Measurements from ENCODE around the gene ROR2.
"Not testable (repeated sequence)": the region's sequence is repeated elsewhere in the genome, so short reads cannot be mapped to it uniquely, and the experiment has no call there.

Gene ROR2
- total RNA-seq, result 0.09 to 0.54 (median 0.30) reads per million in 4 experiments

- DNase-seq, result no peak
Observed at GRCh38 chr9:91949946-91950664, at the start of gene ROR2. ROR2 (minus strand) TSS chr9:91950228.

GRCh38 chr9:91995000-91995655 lies 45.1 kb upstream of the ROR2 start:
- no peak for DNase-seq

- no peak for DNase-seq
Observed at GRCh38 chr9:91994422-91994821, 44.4 kb upstream of the ROR2 start.

GRCh38 chr9:91992461-91993041 lies 42.5 kb upstream of the ROR2 start:
- no peak for DNase-seq

- DNase-seq, result no peak
Observed at GRCh38 chr9:91991721-91992341, 41.8 kb upstream of the ROR2 start.

GRCh38 chr9:91986248-91986647 lies 36.2 kb upstream of the ROR2 start:
- no peak for DNase-seq

GRCh38 chr9:91985692-91986091 lies 35.7 kb upstream of the ROR2 start:
- DNase-seq, result no peak

GRCh38 chr9:91978740-91979414 lies 28.8 kb upstream of the ROR2 start:
- DNase-seq, result no peak

- DNase-seq, result not testable (repeated sequence)
Observed at GRCh38 chr9:91975254-91975653, 25.2 kb upstream of the ROR2 start.

GRCh38 chr9:91972711-91973110 lies 22.7 kb upstream of the ROR2 start:
- no peak for DNase-seq

GRCh38 chr9:91972076-91972626 lies 22.1 kb upstream of the ROR2 start:
- no peak for DNase-seq

- no peak for DNase-seq
Observed at GRCh38 chr9:91967259-91967658, 17.2 kb upstream of the ROR2 start.

- no peak for DNase-seq
Observed at GRCh38 chr9:91966503-91966902, 16.5 kb upstream of the ROR2 start.

GRCh38 chr9:91963711-91964240 lies 13.7 kb upstream of the ROR2 start:
- DNase-seq, result no peak

- DNase-seq, result no peak
Observed at GRCh38 chr9:91960367-91960766, 10.3 kb upstream of the ROR2 start.

- DNase-seq, result no peak
Observed at GRCh38 chr9:91958174-91958573, 8.1 kb upstream of the ROR2 start.

- no peak for DNase-seq
Observed at GRCh38 chr9:91954841-91955471, 4.9 kb upstream of the ROR2 start.

- no peak for DNase-seq
Observed at GRCh38 chr9:91953718-91954117, 3.7 kb upstream of the ROR2 start.

- DNase-seq, result no peak
Observed at GRCh38 chr9:91951944-91952520, 2.0 kb upstream of the ROR2 start.

GRCh38 chr9:91949392-91949945 lies 559 bp downstream of the ROR2 start:
- no peak for DNase-seq
